K562 (cell line): ENCODE data around the gene KCTD8. TPM values are rescaled to one million over a fixed set of nuclear protein-coding genes. Genes with fewer than 3 reads are reported as not detected.

Experiments
- ATAC-seq: fragments of 200-7000 bp; cut with Tn5 transposase; 3 replicates; pipeline ENCODE4 v1.9.1; 2020; ENCODE audit warnings: moderate library complexity
- BruUV-seq: library from RNA; stranded (reverse); fragments of 400-500 nt; replicated peaks from 2 replicates; lab custom pipeline; 2021; lab: Mats Ljungman, UMichigan
- CTCF ChIA-PET: fragments of 300-600 bp; formaldehyde crosslinking; extraction: SDS; loops from one replicate; lab custom pipeline; 2021; ENCODE audit warnings: low intra/inter-chr PET ratio; lab: Yijun Ruan, JAX
- POLR2A ChIA-PET: fragments of 300-600, 350-650 bp; sonication (Branson Sonifier 250); formaldehyde crosslinking; extraction: SDS; loops from one replicate; lab custom pipeline; 2021; ENCODE audit warnings: antibody characterized with exemption, inconsistent platforms; lab: Yijun Ruan, JAX
- DNase-seq, 4 experiments: peaks; one replicate each; pipeline versions ENCODE4 v3.0.0 to v3.0.0-alpha.2; 2011 to 2018; ENCODE audit warnings: low spot score in 3 of 4, mixed read lengths in 3 of 4; ENCODE audit errors: extremely low read depth in 1 of 4
- FAIRE-seq: peaks from 2 replicates; lab custom pipeline; 2011; peaks lifted over from hg19 to GRCh38; lab: Jason Lieb, UNC
- H2AFZ ChIP-seq: 2 replicates; pipeline ENCODE4 v1.6.0; 2011; ENCODE audit warnings: low read depth, low read length, control low read depth, inconsistent platforms
- H3K27ac ChIP-seq: fragments of 200-600 bp; 3 replicates; pipeline ENCODE4 v1.8.0; 2011; ENCODE audit warnings: low read depth, mild to moderate bottlenecking, control low read depth, inconsistent platforms, low read length, moderate library complexity, mixed read lengths; ENCODE audit errors: extremely low read depth
- H3K27me3 ChIP-seq, 2 experiments: fragments of 300-600 bp in 1 of 2; 2 replicates in 1 of 2; 3 replicates in 1 of 2; pipeline versions ENCODE4 v1.6.0 to v1.8.0; 2011; ENCODE audit warnings: inconsistent platforms in 2 of 2, low read length in 2 of 2, mild to moderate bottlenecking in 1 of 2, mixed read lengths in 1 of 2, moderate library complexity in 1 of 2; ENCODE audit not compliant: control insufficient read depth in 2 of 2, insufficient read depth in 2 of 2
- H3K36me3 ChIP-seq: fragments of 300-600 bp; 3 replicates; pipeline ENCODE4 v1.8.0; 2011; ENCODE audit warnings: mild to moderate bottlenecking, low read length, inconsistent platforms; ENCODE audit not compliant: control insufficient read depth, insufficient read depth
- H3K4me1 ChIP-seq, 2 experiments: fragments of 200-600 bp in 1 of 2; replicated peaks in 1 of 2; 2 replicates in 1 of 2; 3 replicates in 1 of 2; pipeline versions ENCODE4 v1.5.1 to v1.8.0; 2011; ENCODE audit warnings: inconsistent platforms in 2 of 2, low read length in 2 of 2, mild to moderate bottlenecking in 1 of 2, mixed read lengths in 1 of 2, moderate library complexity in 1 of 2; ENCODE audit not compliant: control insufficient read depth in 2 of 2, insufficient read depth in 2 of 2
- H3K4me2 ChIP-seq: 2 replicates; pipeline ENCODE4 v1.6.1; 2011; ENCODE audit warnings: low read length, control low read depth, inconsistent platforms, mixed read lengths; ENCODE audit not compliant: insufficient read depth
- H3K4me3 ChIP-seq: fragments of 200-600 bp; sonication (generic), shearing (Covaris generic); 2 replicates; pipeline ENCODE4 v1.5.1; 2016; ENCODE audit warnings: control low read depth, inconsistent platforms
- H3K79me2 ChIP-seq: fragments of 200-600 bp; 3 replicates; pipeline ENCODE4 v1.8.0; 2011; ENCODE audit warnings: low read length, inconsistent platforms; ENCODE audit not compliant: control insufficient read depth, insufficient read depth
- H3K9ac ChIP-seq, 2 experiments: 2 replicates each; pipeline versions ENCODE4 v1.6.0 to v1.6.1; 2011; ENCODE audit warnings: low read depth in 2 of 2, low read length in 2 of 2, control low read depth in 1 of 2, inconsistent platforms in 1 of 2, mild to moderate bottlenecking in 1 of 2, mixed read lengths in 1 of 2; ENCODE audit not compliant: insufficient read depth in 1 of 2
- H3K9me1 ChIP-seq: one replicate; pipeline ENCODE4 v1.6.0; 2011; ENCODE audit warnings: inconsistent platforms, mild to moderate bottlenecking, low read length, moderate library complexity; ENCODE audit not compliant: control insufficient read depth, insufficient read depth
- H3K9me3 ChIP-seq: replicated peaks from 2 replicates; pipeline ENCODE4 v1.5.1; 2011; ENCODE audit warnings: low read depth, low read length, inconsistent platforms; ENCODE audit not compliant: control insufficient read depth, insufficient read depth
- H4K20me1 ChIP-seq: replicated peaks from 2 replicates; pipeline ENCODE4 v1.6.1; 2011; ENCODE audit warnings: low read length, inconsistent platforms, mixed read lengths; ENCODE audit not compliant: control insufficient read depth, insufficient read depth
- CTBP1 ChIP-seq: fragments of 450-650 bp; IDR thresholded peaks from 2 replicates; pipeline ENCODE4 v1.6.1; 2016; ENCODE audit warnings: borderline replicate concordance
- WGBS: fragments of 100-300 bp; shearing (Covaris generic); methylation state at CpG from one replicate; pipeline ENCODE4 v1.1.6; 2016; ENCODE audit warnings: low coverage, mixed read lengths; ENCODE audit not compliant: insufficient coverage; ENCODE audit errors: missing lambda C conversion rate; 5-methylcytosine and 5-hydroxymethylcytosine counted together
- in situ Hi-C: fragments of 300-500 bp; cut with MboI; formaldehyde crosslinking; loops from 4 replicates; pipeline ENCODE4 v1.15.0; 2018; ENCODE audit warnings: inconsistent platforms, mixed read lengths
- intact Hi-C: fragments of 100-400 bp; cut with micrococcal nuclease; formaldehyde crosslinking; loops from 2 replicates; pipeline ENCODE4 v1.14.2; 2022
- polyA plus RNA-seq, 8 experiments: library from polyadenylated mRNA; depleted of rRNA in 4 of 8; stranded (reverse) in 5 of 8; unstranded in 3 of 8; fragments of >200 nt; fragmentation: Nextera tagmentation in 2 of 8; fragmentation: Illumina TruSeq in 1 of 8; extraction: Ambion mirVana in 2 of 8; extraction: Trizol in 1 of 8; gene quantifications; 2 replicates each; pipeline versions ENCODE4 v1.2.1 to v1.2.3, GENCODE V29; 2011 to 2014; ENCODE audit warnings: inconsistent platforms in 1 of 8, missing spikeins in 1 of 8
- total RNA-seq, 7 experiments: library from RNA; depleted of rRNA in 6 of 7; stranded (reverse); fragments of >200 nt in 6 of 7; fragmentation: Illumina TruSeq in 2 of 7; extraction: Trizol in 2 of 7; gene quantifications; 2 replicates each; pipeline versions ENCODE4 v1.2.1 to v1.2.3, GENCODE V29; 2011 to 2021; ENCODE audit warnings: low replicate concordance in 1 of 7
- TF ChIP-seq, protein P1 (sequence below), 2 experiments: fragments of 450-650 bp; formaldehyde crosslinking in 1 of 2; IDR thresholded peaks; 2 replicates each; pipeline versions ENCODE4 v1.4.0 to v1.6.1; 2014 to 2020; ENCODE audit warnings: mild to moderate bottlenecking in 2 of 2, borderline replicate concordance in 1 of 2, low read depth in 1 of 2

The KCTD8 gene
- total and polyA plus RNA-seq, 9 of the 15 experiments (the other 6 are each of a cell fraction or from before 2014, with no cell fraction given) = not detected

DNA sequence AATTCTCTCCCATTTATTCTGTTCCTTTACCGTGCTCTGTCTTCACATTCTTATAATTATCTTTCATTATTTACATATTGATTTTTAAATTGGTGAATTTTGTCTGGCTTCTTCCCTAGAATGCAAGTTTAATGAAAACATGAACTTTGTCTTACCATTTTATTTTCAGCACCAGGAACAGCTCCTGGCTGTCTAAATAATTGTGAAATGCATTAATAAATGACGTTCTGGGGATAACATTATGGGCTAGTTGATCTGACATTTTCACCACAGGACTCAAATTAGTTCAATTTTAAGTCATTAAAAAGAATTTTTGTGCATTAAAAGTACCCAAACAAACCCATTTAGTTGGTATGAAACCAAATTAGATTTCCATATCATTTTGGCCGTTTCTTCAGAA is 97.5 kb downstream of the KCTD8 start:
- no peaks in the 10 kb centered on the region for H4K20me1 ChIP-seq
- H2AFZ ChIP-seq = no peak overlapping the region
- no peaks in the 10 kb centered on the region for H3K4me1 ChIP-seq
- intact Hi-C loops (no loop called here), in situ Hi-C loops (no loop called here)
- H3K9ac ChIP-seq = no peak overlapping the region
- H3K9me1 ChIP-seq = no peaks in the 10 kb centered on the region
- 2% methylated on average over 3 of the region's 3 CpGs for WGBS
- H3K79me2 ChIP-seq = no peaks in the 10 kb centered on the region
- H3K27me3 ChIP-seq = no peaks in the 10 kb centered on the region
- BruUV-seq = no TSS peak
- TF ChIP-seq, protein P1, sequence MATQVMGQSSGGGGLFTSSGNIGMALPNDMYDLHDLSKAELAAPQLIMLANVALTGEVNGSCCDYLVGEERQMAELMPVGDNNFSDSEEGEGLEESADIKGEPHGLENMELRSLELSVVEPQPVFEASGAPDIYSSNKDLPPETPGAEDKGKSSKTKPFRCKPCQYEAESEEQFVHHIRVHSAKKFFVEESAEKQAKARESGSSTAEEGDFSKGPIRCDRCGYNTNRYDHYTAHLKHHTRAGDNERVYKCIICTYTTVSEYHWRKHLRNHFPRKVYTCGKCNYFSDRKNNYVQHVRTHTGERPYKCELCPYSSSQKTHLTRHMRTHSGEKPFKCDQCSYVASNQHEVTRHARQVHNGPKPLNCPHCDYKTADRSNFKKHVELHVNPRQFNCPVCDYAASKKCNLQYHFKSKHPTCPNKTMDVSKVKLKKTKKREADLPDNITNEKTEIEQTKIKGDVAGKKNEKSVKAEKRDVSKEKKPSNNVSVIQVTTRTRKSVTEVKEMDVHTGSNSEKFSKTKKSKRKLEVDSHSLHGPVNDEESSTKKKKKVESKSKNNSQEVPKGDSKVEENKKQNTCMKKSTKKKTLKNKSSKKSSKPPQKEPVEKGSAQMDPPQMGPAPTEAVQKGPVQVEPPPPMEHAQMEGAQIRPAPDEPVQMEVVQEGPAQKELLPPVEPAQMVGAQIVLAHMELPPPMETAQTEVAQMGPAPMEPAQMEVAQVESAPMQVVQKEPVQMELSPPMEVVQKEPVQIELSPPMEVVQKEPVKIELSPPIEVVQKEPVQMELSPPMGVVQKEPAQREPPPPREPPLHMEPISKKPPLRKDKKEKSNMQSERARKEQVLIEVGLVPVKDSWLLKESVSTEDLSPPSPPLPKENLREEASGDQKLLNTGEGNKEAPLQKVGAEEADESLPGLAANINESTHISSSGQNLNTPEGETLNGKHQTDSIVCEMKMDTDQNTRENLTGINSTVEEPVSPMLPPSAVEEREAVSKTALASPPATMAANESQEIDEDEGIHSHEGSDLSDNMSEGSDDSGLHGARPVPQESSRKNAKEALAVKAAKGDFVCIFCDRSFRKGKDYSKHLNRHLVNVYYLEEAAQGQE (IDR thresholded peaks at IDR 0.05; ENCODE audit: borderline replicate concordance) = 0 out of 2 replicates have a peak, but pooled peaks have one; percentile 13
- TF ChIP-seq, protein P1 (CRISPR knock-in tag; IDR thresholded peaks at IDR 0.05; ENCODE audit: low read depth) = no peak
- TF ChIP-seq CTBP1 = no peak
- H3K4me3 ChIP-seq = no peak overlapping the region
- ATAC-seq (no peak), DNase-seq (no peak), FAIRE-seq (no peak)
- no peak overlapping the region for H3K4me2 ChIP-seq
- ChIA-PET POLR2A (no interaction called here), CTCF (no interaction called here)
- H3K27ac ChIP-seq = no peak overlapping the region
- no peaks in the 10 kb centered on the region for H3K36me3 ChIP-seq
- no peaks in the 10 kb centered on the region for H3K9me3 ChIP-seq
